ENCODE results near the gene ELK4. TPM values are rescaled to one million over a fixed set of nuclear protein-coding genes. Genes with fewer than 3 reads are reported as not detected.

ELK4 gene
- total RNA-seq, 1 donor from 2014 or later: 36.6 TPM

- no peak overlapping the region for H3K4me3 ChIP-seq
- no peak overlapping the region for H2AFZ ChIP-seq (replicated peaks)
- peaks cover 58% of the 10 kb centered on the region for H3K79me2 ChIP-seq (ENCODE audit: low read depth)
- Mint-ChIP-seq H3K36me3 (peaks cover 28% of the 10 kb centered on the region), H3K4me3 (no peak overlapping the region), H3K9me3 (no peaks in the 10 kb centered on the region), H3K27ac (no peak overlapping the region), H3K4me1 (no peaks in the 10 kb centered on the region), H3K27me3 (ENCODE audit: insufficient read depth, low read depth) (no peaks in the 10 kb centered on the region)
- H4K20me1 ChIP-seq (ENCODE audit: low read depth): peaks cover 58% of the 10 kb centered on the region
- peaks cover 8% of the 10 kb centered on the region for H3F3A ChIP-seq (ENCODE audit: low read depth)
- TF ChIP-seq, protein P1, sequence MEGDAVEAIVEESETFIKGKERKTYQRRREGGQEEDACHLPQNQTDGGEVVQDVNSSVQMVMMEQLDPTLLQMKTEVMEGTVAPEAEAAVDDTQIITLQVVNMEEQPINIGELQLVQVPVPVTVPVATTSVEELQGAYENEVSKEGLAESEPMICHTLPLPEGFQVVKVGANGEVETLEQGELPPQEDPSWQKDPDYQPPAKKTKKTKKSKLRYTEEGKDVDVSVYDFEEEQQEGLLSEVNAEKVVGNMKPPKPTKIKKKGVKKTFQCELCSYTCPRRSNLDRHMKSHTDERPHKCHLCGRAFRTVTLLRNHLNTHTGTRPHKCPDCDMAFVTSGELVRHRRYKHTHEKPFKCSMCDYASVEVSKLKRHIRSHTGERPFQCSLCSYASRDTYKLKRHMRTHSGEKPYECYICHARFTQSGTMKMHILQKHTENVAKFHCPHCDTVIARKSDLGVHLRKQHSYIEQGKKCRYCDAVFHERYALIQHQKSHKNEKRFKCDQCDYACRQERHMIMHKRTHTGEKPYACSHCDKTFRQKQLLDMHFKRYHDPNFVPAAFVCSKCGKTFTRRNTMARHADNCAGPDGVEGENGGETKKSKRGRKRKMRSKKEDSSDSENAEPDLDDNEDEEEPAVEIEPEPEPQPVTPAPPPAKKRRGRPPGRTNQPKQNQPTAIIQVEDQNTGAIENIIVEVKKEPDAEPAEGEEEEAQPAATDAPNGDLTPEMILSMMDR (IDR thresholded peaks at IDR 0.05): no peak
- TF ChIP-seq EZH2 (IDR thresholded peaks at IDR 0.05): no peak
- TF ChIP-seq EZH2phosphoT487 (IDR thresholded peaks at IDR 0.05): no peak
- no peak for DNase-seq (ENCODE audit: low spot score)
- no peak overlapping the region for H3K4me2 ChIP-seq
- H3K9ac ChIP-seq: no peak overlapping the region
- H3K9me3 ChIP-seq (ENCODE audit: low read depth): no peaks in the 10 kb centered on the region
- H3K36me3 ChIP-seq: peaks cover 26% of the 10 kb centered on the region
- H3K27me3 ChIP-seq: no peaks in the 10 kb centered on the region
- H3K27ac ChIP-seq: no peak overlapping the region
- no peaks in the 10 kb centered on the region for H3K4me1 ChIP-seq
Measured at GRCh38 chr1:205610901-205611466, 20.8 kb downstream of the ELK4 start.

GRCh38 chr1:205610036-205610435 is 21.8 kb downstream of the ELK4 start:
- no peak overlapping the region for H3K27ac Mint-ChIP-seq
- Histone ChIP-seq H3K4me3 (no peak overlapping the region), H3F3A (ENCODE audit: low read depth) (peaks cover 8% of the 10 kb centered on the region), H3K27me3 (no peaks in the 10 kb centered on the region), H3K79me2 (ENCODE audit: low read depth) (peaks cover 58% of the 10 kb centered on the region), H3K36me3 (peaks cover 23% of the 10 kb centered on the region), H3K9me3 (ENCODE audit: low read depth) (no peaks in the 10 kb centered on the region), H3K27ac (no peak overlapping the region), H2AFZ (replicated peaks) (no peak overlapping the region), H3K4me2 (no peak overlapping the region), H3K9ac (no peak overlapping the region), H3K4me1 (no peaks in the 10 kb centered on the region), H4K20me1 (ENCODE audit: low read depth) (peaks cover 58% of the 10 kb centered on the region)
- no peaks in the 10 kb centered on the region for H3K27me3 Mint-ChIP-seq (ENCODE audit: insufficient read depth, low read depth)
- no peaks in the 10 kb centered on the region for H3K4me1 Mint-ChIP-seq
- H3K9me3 Mint-ChIP-seq: no peaks in the 10 kb centered on the region
- TF ChIP-seq EZH2phosphoT487 (IDR thresholded peaks at IDR 0.05) (no peak), EZH2 (IDR thresholded peaks at IDR 0.05) (no peak)
- TF ChIP-seq, protein P1 (IDR thresholded peaks at IDR 0.05): no peak
- H3K4me3 Mint-ChIP-seq: no peak overlapping the region
- no peak for DNase-seq (ENCODE audit: low spot score)
- H3K36me3 Mint-ChIP-seq: peaks cover 22% of the 10 kb centered on the region

GRCh38 chr1:205604825-205605505 is 26.8 kb downstream of the ELK4 start:
- no peak overlapping the region for H3K9ac ChIP-seq
- no peaks in the 10 kb centered on the region for H3K27me3 Mint-ChIP-seq (ENCODE audit: insufficient read depth, low read depth)
- peaks cover 17% of the 10 kb centered on the region for H3F3A ChIP-seq (ENCODE audit: low read depth)
- peaks cover 15% of the 10 kb centered on the region for H4K20me1 ChIP-seq (ENCODE audit: low read depth)
- H2AFZ ChIP-seq (replicated peaks): no peak overlapping the region
- peaks cover 5% of the 10 kb centered on the region for H3K36me3 ChIP-seq
- H3K4me2 ChIP-seq: no peak overlapping the region
- TF ChIP-seq EZH2phosphoT487 (IDR thresholded peaks at IDR 0.05) (no peak), EZH2 (IDR thresholded peaks at IDR 0.05) (no peak)
- TF ChIP-seq, protein P1 (IDR thresholded peaks at IDR 0.05): no peak
- H3K9me3 Mint-ChIP-seq: no peaks in the 10 kb centered on the region
- no peaks in the 10 kb centered on the region for H3K9me3 ChIP-seq (ENCODE audit: low read depth)
- H3K4me3 Mint-ChIP-seq: no peak overlapping the region
- H3K27me3 ChIP-seq: no peaks in the 10 kb centered on the region
- no peaks in the 10 kb centered on the region for H3K4me1 Mint-ChIP-seq
- no peak for DNase-seq (ENCODE audit: low spot score)
- peaks cover 29% of the 10 kb centered on the region for H3K79me2 ChIP-seq (ENCODE audit: low read depth)
- no peak overlapping the region for H3K27ac Mint-ChIP-seq
- no peak overlapping the region for H3K27ac ChIP-seq
- H3K4me3 ChIP-seq: no peak overlapping the region
- H3K36me3 Mint-ChIP-seq: peaks cover 25% of the 10 kb centered on the region
- no peaks in the 10 kb centered on the region for H3K4me1 ChIP-seq
